Fibroblast of the aortic adventitia (primary cell): ENCODE results near the gene HS2ST1. TPM values are rescaled to one million over a fixed set of nuclear protein-coding genes. Genes with fewer than 3 reads are reported as not detected.
A peak's percentile ranks its signal among the peaks of the same experiment; 100 is the strongest.

Source experiments
- DNase-seq: peaks from one replicate; pipeline ENCODE4 v3.0.0-alpha.2; 2010; ENCODE audit warnings: low read depth
- H3K4me3 ChIP-seq: 2 replicates; pipeline ENCODE4 v1.5.1; 2011; ENCODE audit warnings: low read depth, mild to moderate bottlenecking, control low read depth, low read length, moderate library complexity
- total RNA-seq: library from RNA; depleted of rRNA; stranded (reverse); fragments of >200 nt; gene quantifications from 2 replicates; pipeline ENCODE4 v1.2.3, GENCODE V29; 2012; ENCODE audit warnings: low replicate concordance
- TF ChIP-seq, protein P1 (sequence below): IDR thresholded peaks from 2 replicates; pipeline ENCODE4 v1.5.1; 2011; ENCODE audit warnings: mild to moderate bottlenecking, low read length, control low read depth, inconsistent platforms; ENCODE audit not compliant: insufficient read depth

HS2ST1 gene
- total RNA-seq, 1 donor: 51.0 TPM

- TF ChIP-seq, protein P1, sequence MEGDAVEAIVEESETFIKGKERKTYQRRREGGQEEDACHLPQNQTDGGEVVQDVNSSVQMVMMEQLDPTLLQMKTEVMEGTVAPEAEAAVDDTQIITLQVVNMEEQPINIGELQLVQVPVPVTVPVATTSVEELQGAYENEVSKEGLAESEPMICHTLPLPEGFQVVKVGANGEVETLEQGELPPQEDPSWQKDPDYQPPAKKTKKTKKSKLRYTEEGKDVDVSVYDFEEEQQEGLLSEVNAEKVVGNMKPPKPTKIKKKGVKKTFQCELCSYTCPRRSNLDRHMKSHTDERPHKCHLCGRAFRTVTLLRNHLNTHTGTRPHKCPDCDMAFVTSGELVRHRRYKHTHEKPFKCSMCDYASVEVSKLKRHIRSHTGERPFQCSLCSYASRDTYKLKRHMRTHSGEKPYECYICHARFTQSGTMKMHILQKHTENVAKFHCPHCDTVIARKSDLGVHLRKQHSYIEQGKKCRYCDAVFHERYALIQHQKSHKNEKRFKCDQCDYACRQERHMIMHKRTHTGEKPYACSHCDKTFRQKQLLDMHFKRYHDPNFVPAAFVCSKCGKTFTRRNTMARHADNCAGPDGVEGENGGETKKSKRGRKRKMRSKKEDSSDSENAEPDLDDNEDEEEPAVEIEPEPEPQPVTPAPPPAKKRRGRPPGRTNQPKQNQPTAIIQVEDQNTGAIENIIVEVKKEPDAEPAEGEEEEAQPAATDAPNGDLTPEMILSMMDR: no peak
- DNase-seq: peak; percentile 62
- H3K4me3 ChIP-seq: no peak overlapping the region
Measured at GRCh38 chr1:87111659-87112371, 197.4 kb downstream of the HS2ST1 start.

- no peak overlapping the region for H3K4me3 ChIP-seq
- DNase-seq: peak; percentile 90
- TF ChIP-seq, protein P1: no peak
Measured at GRCh38 chr1:87113313-87113712, 198.9 kb downstream of the HS2ST1 start.

DNA sequence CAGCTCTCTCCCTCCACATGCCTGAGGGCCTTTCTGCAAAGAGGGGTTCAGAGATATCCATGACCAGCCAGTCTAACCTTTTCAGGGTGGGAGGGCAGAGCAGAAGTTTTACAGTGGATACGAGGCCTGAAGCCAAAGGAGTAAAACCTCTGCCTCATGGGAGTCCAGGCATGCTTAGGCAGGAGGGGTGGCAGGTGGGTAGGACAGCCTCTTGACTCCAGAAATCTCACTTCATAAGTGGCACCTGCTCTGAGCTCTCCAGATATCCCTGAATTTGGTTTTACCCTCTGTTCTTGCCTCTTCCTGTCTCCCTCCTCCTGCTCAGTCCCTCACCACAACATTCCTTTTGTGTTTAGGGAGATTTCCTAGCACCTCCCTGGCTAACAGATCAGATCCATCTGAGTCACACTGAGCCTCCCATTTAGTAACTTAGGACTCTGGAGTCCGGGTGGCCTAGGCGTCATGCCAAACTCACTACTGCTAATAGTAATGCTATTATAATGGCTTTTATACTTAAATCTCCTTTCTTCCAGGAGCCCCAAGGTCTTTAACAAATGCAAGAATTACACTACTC, 201.0 kb downstream of the HS2ST1 start:
- DNase-seq: peak; percentile 87
- TF ChIP-seq, protein P1: no peak
- H3K4me3 ChIP-seq: no peak overlapping the region

- no peak overlapping the region for H3K4me3 ChIP-seq
Measured at GRCh38 chr1:87115891-87116290, 201.5 kb downstream of the HS2ST1 start.

GRCh38 chr1:87117761-87118368, 203.4 kb downstream of the HS2ST1 start:
- TF ChIP-seq, protein P1: no peak
- no peak overlapping the region for H3K4me3 ChIP-seq
- peak; percentile 21 for DNase-seq

More at GRCh38 chr1:87115891-87116290, 201.5 kb downstream of the HS2ST1 start:
- DNase-seq: no peak
- TF ChIP-seq, protein P1: no peak

DNA sequence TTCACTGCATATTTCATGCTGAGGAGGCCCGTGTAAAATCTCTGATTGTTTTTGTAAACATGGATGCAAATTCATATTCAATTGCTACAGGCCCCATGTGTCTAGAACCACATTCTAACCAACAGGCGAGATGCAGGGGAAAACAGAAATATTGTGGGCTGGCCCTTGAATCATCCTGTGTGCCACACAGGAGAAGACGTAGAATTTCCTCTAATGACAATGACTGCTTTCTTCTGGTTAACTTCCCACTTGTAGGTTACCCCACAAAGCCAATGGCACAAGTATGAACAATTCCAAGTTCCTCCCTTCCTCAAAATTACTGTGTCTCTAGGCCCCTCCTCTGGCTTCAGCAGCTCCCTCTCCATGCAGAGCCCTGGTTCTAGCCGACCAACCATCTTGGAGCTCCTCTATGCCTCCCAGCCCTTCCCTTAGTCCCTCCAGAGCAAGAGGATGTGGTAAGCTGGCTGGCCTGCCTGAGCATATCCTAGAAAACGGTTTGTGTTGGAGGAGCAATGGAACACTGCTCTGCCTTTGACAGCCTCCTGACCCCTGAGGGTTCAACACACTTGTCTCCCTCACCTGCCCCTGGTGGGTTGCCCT, 205.2 kb downstream of the HS2ST1 start:
- no peak for DNase-seq
- TF ChIP-seq, protein P1: no peak
- no peak overlapping the region for H3K4me3 ChIP-seq
